SU-DHL-6 (cell line): ENCODE results near the gene MAST4.

Source experiments
- H2AFZ ChIP-seq: fragments of 200-600 bp; sonication (generic); 2 replicates; pipeline ENCODE4 v1.6.1; 2014; ENCODE audit warnings: low read depth, mild to moderate bottlenecking, moderate library complexity, mixed read lengths, antibody characterized with exemption, low read length; ENCODE audit not compliant: severe bottlenecking
- H3F3A ChIP-seq: fragments of 200-600 bp; shearing (Covaris generic); 2 replicates; pipeline ENCODE4 v1.6.0; 2016; ENCODE audit warnings: antibody characterized with exemption, mild to moderate bottlenecking; ENCODE audit not compliant: insufficient read depth
- H3K27ac ChIP-seq: fragments of 200-600 bp; sonication (generic); 2 replicates; pipeline ENCODE4 v1.5.1; 2016; ENCODE audit warnings: low read depth, mild to moderate bottlenecking, low read length, moderate library complexity, mixed read lengths
- H3K27me3 ChIP-seq: fragments of 200-600 bp; sonication (generic), shearing (Covaris generic); 2 replicates; pipeline ENCODE4 v1.6.0; 2014; ENCODE audit warnings: mild to moderate bottlenecking, low read length
- H3K36me3 ChIP-seq: fragments of 200-600 bp; sonication (generic); 2 replicates; pipeline ENCODE4 v1.6.1; 2014; ENCODE audit warnings: mild to moderate bottlenecking, low read length, mixed read lengths
- H3K4me2 ChIP-seq: fragments of 300-600, 200-600 bp; shearing (Covaris generic), sonication (generic); 2 replicates; pipeline ENCODE4 v1.6.0; 2014; ENCODE audit warnings: low read length, low read depth, mild to moderate bottlenecking; ENCODE audit not compliant: poor library complexity, severe bottlenecking
- H3K4me3 ChIP-seq: fragments of 200-600 bp; sonication (generic); 2 replicates; pipeline ENCODE4 v1.5.1; 2014; ENCODE audit warnings: antibody characterized with exemption, low read length, mild to moderate bottlenecking, mixed read lengths; ENCODE audit not compliant: insufficient read depth, poor library complexity, severe bottlenecking
- H3K79me2 ChIP-seq: fragments of 200-600 bp; sonication (generic); 2 replicates; pipeline ENCODE4 v1.6.1; 2014; ENCODE audit warnings: mild to moderate bottlenecking, low read length, moderate library complexity; ENCODE audit not compliant: insufficient read depth
- H3K9ac ChIP-seq: fragments of 200-600 bp; sonication (generic); 2 replicates; pipeline ENCODE4 v1.7.0; 2014; ENCODE audit warnings: mild to moderate bottlenecking, low read length
- H3K9me2 ChIP-seq: fragments of 200-600 bp; sonication (generic); replicated peaks from 2 replicates; pipeline ENCODE4 v1.6.1; 2014; ENCODE audit warnings: low read length; ENCODE audit not compliant: insufficient read depth
- H3K9me3 ChIP-seq: fragments of 200-600 bp; sonication (generic); 2 replicates; pipeline ENCODE4 v1.6.1; 2014; ENCODE audit warnings: low read length, mixed read lengths; ENCODE audit not compliant: insufficient read depth
- H4K20me1 ChIP-seq: fragments of 200-600 bp; sonication (generic); 2 replicates; pipeline ENCODE4 v1.6.1; 2014; ENCODE audit warnings: low read depth, mild to moderate bottlenecking, antibody characterized with exemption, low read length, moderate library complexity, mixed read lengths
- EZH2phosphoT487 ChIP-seq: fragments of 200-600 bp; sonication (generic), shearing (Covaris generic); conservative IDR thresholded peaks from 2 replicates; pipeline ENCODE4 v1.6.1; 2018; ENCODE audit warnings: mild to moderate bottlenecking, antibody characterized with exemption, low read length, moderate library complexity, mixed read lengths
- TF ChIP-seq, protein P1 (sequence below): fragments of 200-600 bp; sonication (generic); IDR thresholded peaks from one replicate; pipeline ENCODE4 v1.5.1; 2017; ENCODE audit warnings: antibody characterized with exemption, mild to moderate bottlenecking, low read length, moderate library complexity; ENCODE audit not compliant: insufficient read depth, poor library complexity, severe bottlenecking

MAST4 gene

DNA sequence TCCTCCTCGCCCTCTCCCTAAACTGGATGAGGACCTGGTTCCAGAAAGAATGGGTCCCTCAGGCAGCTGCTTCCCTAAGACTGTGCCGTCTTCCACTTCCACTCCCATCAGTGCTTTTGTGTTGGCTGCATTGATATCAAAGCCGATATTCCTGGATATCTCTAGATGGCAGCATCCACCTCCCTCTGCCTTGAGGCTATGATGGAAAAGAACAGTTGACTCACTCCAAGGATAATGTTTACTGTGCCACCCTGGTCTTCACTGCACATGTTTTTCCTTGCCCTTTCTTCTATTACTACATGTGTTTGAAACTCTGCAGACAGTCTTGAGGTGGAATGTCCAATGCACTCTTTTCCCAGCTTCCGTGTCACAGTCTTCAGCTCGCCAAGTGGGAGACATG is 211.6 kb downstream of the MAST4 start:
- Histone ChIP-seq H3K79me2 (no peaks in the 10 kb centered on the region), H3K9ac (no peak overlapping the region), H3K4me3 (no peak overlapping the region), H4K20me1 (no peaks in the 10 kb centered on the region), H3K9me3 (no peaks in the 10 kb centered on the region), H3F3A (no peaks in the 10 kb centered on the region), H2AFZ (no peak overlapping the region), H3K4me2 (no peak overlapping the region), H3K27me3 (no peaks in the 10 kb centered on the region), H3K36me3 (no peaks in the 10 kb centered on the region), H3K9me2 (no peaks in the 10 kb centered on the region), H3K27ac (no peak overlapping the region)
- TF ChIP-seq, protein P1, sequence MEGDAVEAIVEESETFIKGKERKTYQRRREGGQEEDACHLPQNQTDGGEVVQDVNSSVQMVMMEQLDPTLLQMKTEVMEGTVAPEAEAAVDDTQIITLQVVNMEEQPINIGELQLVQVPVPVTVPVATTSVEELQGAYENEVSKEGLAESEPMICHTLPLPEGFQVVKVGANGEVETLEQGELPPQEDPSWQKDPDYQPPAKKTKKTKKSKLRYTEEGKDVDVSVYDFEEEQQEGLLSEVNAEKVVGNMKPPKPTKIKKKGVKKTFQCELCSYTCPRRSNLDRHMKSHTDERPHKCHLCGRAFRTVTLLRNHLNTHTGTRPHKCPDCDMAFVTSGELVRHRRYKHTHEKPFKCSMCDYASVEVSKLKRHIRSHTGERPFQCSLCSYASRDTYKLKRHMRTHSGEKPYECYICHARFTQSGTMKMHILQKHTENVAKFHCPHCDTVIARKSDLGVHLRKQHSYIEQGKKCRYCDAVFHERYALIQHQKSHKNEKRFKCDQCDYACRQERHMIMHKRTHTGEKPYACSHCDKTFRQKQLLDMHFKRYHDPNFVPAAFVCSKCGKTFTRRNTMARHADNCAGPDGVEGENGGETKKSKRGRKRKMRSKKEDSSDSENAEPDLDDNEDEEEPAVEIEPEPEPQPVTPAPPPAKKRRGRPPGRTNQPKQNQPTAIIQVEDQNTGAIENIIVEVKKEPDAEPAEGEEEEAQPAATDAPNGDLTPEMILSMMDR, result no peak
- TF ChIP-seq EZH2phosphoT487, result no peak

DNA sequence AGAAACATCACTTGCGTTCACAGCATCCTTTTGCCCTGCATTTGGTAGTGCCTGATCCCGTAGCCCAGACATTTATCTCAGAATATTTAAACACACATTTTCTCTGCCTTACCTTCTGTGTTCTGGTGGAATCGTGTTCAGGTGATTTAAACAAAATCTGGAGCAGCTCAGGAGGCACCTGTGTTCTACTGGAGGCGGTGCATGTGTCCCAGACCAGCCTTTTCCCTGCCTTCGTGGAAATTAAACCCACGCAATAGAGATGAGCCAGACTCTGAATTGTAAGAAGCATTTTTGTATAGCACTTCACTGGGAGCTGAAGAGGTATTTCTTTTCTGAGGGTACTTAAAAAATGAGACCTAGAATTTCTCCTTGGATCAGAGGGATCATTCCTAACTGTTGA is 212.5 kb downstream of the MAST4 start:
- no peak overlapping the region for H3K4me3 ChIP-seq
- H3K4me2 ChIP-seq, result no peak overlapping the region
- no peaks in the 10 kb centered on the region for H3F3A ChIP-seq
- no peaks in the 10 kb centered on the region for H3K9me3 ChIP-seq
- H2AFZ ChIP-seq, result no peak overlapping the region
- no peaks in the 10 kb centered on the region for H3K27me3 ChIP-seq
- no peaks in the 10 kb centered on the region for H3K79me2 ChIP-seq
- no peaks in the 10 kb centered on the region for H4K20me1 ChIP-seq
- no peak overlapping the region for H3K9ac ChIP-seq
- TF ChIP-seq, protein P1, result no peak
- TF ChIP-seq EZH2phosphoT487, result no peak
- no peaks in the 10 kb centered on the region for H3K36me3 ChIP-seq
- no peak overlapping the region for H3K27ac ChIP-seq
- H3K9me2 ChIP-seq, result no peaks in the 10 kb centered on the region

DNA sequence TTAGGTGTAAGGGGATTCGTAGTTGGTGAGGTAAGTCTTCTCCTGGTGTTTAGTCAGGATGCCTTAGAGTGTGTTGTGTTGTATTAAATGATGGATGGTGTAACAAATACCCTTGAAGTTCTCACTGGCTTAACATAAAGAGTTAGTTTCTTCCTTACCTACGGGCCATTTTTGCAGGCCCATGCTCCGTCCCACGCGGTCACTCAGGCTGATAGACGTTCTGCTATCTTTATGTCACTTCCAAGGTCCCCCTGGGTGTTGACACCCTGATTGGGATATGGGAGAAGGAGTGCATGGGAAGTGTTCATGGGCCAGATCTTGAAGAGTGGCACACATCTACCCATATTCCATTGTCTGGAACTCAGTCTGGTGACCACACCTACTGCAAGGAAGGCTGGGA is 214.0 kb downstream of the MAST4 start:
- Histone ChIP-seq H3K36me3 (no peaks in the 10 kb centered on the region), H3K27ac (no peak overlapping the region), H3K4me2 (no peak overlapping the region), H3K79me2 (no peaks in the 10 kb centered on the region), H3K9me2 (no peaks in the 10 kb centered on the region), H3K4me3 (no peak overlapping the region), H3K27me3 (no peaks in the 10 kb centered on the region), H3K9ac (no peak overlapping the region), H3F3A (no peaks in the 10 kb centered on the region), H2AFZ (no peak overlapping the region), H3K9me3 (no peaks in the 10 kb centered on the region), H4K20me1 (no peaks in the 10 kb centered on the region)
- TF ChIP-seq EZH2phosphoT487, result no peak
- TF ChIP-seq, protein P1, result no peak
